AG04449 (cell line): ENCODE measurements around the gene BRF1.
A peak's percentile ranks its signal among the peaks of the same experiment; 100 is the strongest.

Experiments
- CTCF ChIA-PET: fragments of 350-600 bp; formaldehyde crosslinking; extraction: SDS; loops from one replicate; lab custom pipeline; 2021; ENCODE audit warnings: antibody characterized with exemption; lab: Yijun Ruan, JAX
- POLR2A ChIA-PET: fragments of 400-600, 350-600 bp; formaldehyde crosslinking; extraction: SDS; loops from one replicate; lab custom pipeline; 2020; ENCODE audit warnings: antibody characterized with exemption, inconsistent platforms; lab: Yijun Ruan, JAX
- DNase-seq: peaks from one replicate; pipeline ENCODE4 v3.0.0-alpha.2; 2010; ENCODE audit warnings: low read depth, low spot score
- H3K4me3 ChIP-seq: 2 replicates; pipeline ENCODE4 v1.5.1; 2011; ENCODE audit warnings: low read depth, mild to moderate bottlenecking, control low read depth, low read length
- TF ChIP-seq, protein P1 (sequence below): IDR thresholded peaks from one replicate; pipeline ENCODE4 v1.5.1; 2011; ENCODE audit warnings: mild to moderate bottlenecking, moderate library complexity, low read length, control low read depth, inconsistent platforms; ENCODE audit not compliant: insufficient read depth; ENCODE audit errors: missing control alignments

Gene BRF1

DNA sequence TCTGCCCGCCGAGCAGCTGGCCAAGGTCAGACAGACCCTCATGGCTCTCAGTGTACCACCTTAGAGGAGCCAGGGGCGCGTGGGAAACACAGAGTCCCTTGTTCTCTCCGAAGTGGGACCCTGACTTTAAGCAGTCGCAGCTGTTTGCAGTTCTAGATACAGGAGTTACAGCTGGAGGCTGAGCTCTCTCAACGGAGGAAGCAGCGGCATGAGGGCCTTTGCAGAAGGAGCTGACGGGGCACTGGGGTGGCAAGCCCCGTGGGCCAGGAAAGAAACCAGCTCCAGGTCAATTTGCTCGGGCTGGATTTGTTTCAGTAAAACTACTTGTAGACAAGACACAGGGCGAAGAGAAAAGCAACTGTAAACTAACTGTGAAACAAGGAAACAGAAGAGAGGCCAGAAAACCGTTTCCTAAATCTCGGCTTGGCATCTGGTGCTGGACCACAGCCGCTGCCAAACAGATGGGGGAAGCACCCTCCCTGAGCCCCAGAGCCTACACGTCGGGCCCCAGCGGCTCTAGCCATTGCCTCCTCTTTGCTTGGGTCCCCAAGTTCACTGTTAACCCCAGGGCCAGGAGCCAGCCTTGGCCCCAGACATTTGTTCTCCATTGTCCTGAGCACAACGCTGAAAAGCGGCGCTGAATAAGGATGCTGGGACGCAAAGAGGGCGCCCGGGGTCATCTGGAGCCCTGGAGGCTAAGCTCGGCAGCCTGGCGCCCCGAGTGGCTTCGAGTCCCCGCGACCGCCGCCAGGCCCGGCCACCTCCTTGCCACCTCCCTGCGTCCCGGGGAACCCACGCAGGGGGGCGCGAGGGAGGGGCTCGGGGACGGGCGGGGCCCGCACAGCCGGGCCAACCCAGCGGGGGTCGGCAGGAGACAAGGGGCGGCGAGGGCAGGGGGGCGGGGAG lies 12.8 kb upstream of the BRF1 start:
- CTCF ChIA-PET = interaction anchor here (1.0 to 1.2 kb wide), 3 partner anchors 13 to 111 kb away, joined by 3 to 4 read pairs (median 3); partner anchors contain the start of gene BRF1
- DNase-seq = no peak

DNA sequence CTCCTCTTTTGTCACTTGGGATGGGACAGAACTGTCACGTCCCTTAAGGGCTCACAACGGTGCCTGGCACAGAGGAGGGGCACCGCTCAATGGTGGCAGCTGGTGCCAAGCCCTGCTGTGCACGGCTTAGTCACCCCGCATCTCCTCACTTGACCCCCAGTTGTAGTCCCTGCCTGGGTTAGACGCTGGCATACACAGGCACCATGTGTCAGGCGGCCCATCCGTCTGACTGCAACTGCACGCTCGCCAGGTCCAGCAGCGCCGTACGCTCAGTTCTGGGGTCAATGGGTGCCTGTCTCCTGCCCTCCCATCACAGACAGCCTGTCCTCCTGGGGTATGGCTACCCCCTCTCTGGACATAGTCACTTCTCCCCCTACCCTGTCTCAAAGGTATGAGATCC lies 12.2 kb upstream of the BRF1 start:
- CTCF ChIA-PET = interaction anchor here (1.0 kb wide), 1 partner anchor 31 kb away, joined by 3 read pairs; no protein-coding TSS in a partner anchor
- POLR2A ChIA-PET = interaction anchor here (1.9 kb wide), 1 partner anchor 12 kb away, joined by 19 read pairs; the partner anchor contains the start of gene BRF1

More for the DNA sequence above, 12.8 kb upstream of the BRF1 start:
- H3K4me3 ChIP-seq = peak overlapping the region; percentile 66
- TF ChIP-seq, protein P1, sequence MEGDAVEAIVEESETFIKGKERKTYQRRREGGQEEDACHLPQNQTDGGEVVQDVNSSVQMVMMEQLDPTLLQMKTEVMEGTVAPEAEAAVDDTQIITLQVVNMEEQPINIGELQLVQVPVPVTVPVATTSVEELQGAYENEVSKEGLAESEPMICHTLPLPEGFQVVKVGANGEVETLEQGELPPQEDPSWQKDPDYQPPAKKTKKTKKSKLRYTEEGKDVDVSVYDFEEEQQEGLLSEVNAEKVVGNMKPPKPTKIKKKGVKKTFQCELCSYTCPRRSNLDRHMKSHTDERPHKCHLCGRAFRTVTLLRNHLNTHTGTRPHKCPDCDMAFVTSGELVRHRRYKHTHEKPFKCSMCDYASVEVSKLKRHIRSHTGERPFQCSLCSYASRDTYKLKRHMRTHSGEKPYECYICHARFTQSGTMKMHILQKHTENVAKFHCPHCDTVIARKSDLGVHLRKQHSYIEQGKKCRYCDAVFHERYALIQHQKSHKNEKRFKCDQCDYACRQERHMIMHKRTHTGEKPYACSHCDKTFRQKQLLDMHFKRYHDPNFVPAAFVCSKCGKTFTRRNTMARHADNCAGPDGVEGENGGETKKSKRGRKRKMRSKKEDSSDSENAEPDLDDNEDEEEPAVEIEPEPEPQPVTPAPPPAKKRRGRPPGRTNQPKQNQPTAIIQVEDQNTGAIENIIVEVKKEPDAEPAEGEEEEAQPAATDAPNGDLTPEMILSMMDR = no peak
- POLR2A ChIA-PET = interaction anchor here (0.6 to 1.9 kb wide), 4 partner anchors 11 to 64 kb away, joined by 3 to 19 read pairs (median 5); partner anchors contain the start of gene BRF1

DNA sequence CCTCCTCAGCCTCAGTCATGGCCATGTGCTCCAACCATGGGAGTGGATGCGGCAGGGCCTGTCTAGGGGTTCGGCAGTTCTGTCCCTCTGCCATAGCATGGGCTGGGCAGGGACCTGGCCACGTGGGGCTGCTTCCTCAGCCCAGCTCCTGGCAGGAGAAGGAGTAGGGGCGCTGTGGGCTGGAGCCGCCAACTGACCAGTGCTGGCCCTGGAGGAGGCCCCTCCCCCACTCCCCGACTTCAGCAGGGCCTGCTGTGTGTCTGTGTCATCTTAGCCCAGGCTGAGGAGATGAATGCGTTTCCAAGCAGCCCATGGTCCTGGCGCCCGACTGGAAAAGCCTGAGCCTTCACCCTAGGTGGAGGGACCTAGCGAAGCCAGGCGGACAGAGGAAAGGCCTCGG lies 11.0 kb upstream of the BRF1 start:
- ChIA-PET POLR2A (interaction anchor here (1.2 kb wide), 1 partner anchor 11 kb away, joined by 3 read pairs; the partner anchor contains the start of gene BRF1), CTCF (no interaction called here)
- no peak overlapping the region for H3K4me3 ChIP-seq
- TF ChIP-seq, protein P1 = no peak
- DNase-seq = no peak

More for the DNA sequence above, 12.2 kb upstream of the BRF1 start:
- TF ChIP-seq, protein P1 = no peak
- no peak overlapping the region for H3K4me3 ChIP-seq
- no peak for DNase-seq

DNA sequence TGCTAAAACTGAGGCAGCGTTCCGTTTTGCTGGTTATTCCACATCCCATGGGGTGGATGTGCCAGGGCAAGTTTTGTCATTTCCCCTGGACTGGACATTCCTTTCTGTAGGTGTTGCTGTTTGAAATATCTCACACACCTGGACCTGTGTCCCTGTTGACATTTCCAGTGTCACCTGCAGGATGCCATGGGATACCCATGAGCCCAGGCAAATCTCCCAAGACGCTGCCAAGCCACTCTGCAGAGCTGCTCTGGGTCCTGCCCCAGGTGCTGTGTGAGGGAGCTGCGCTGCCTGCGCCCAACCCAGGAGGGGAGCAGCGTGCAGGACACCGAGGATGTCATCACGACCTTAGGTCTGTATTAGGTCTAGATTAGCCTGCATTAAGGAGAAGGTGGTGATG lies 8.6 kb upstream of the BRF1 start:
- TF ChIP-seq, protein P1 = no peak
- no peak overlapping the region for H3K4me3 ChIP-seq
- CTCF ChIA-PET = no interaction called here
- POLR2A ChIA-PET = no interaction called here
- DNase-seq = no peak

DNA sequence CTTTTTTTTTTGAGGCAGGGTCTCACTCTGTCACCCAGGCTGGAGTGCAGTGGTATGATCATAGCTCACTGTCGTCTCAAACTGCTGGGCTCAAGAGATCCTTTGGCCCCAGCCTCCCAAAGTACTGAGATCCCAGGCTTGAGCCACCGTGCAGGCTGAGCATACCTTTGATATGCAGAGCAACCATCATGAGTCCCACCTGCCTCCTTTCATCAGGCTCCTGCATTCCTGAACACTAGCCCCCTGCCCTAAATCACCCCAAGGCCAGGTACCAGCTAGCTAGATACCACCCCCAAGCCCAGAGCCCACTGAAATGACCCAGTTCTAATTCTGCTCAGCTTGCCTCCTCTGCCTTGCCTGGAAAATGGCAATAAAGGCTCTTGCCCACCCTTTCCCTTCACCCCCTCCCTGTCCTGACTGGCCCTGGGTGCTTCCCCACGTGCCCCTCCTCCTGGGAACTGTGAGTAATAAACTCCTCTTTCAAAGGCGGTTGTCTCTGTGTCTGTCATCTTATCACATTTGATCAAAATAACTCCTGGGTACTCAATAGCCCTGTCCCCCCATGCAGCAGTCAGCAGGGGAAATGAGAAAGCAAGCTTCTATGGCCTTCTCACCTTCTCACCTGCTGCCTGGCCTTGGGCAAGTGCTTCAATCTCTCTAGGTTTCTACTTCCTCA lies 6.4 kb upstream of the BRF1 start:
- ChIA-PET CTCF (no interaction called here), POLR2A (no interaction called here)
- TF ChIP-seq, protein P1 = no peak
- no peak for DNase-seq
- no peak overlapping the region for H3K4me3 ChIP-seq
